ENCODE measurements around the gene STMN3. TPM values are rescaled to one million over a fixed set of nuclear protein-coding genes. Genes with fewer than 3 reads are reported as not detected.

The STMN3 gene
- total and polyA plus RNA-seq, 4 donors, result 0.42 to 2.9 (median 0.91) TPM

GRCh38 chr20:63643946-63644345 is 9.3 kb downstream of the STMN3 start:
- peaks cover 0 to 10% (median 7%) of the 10 kb centered on the region in 4 donors for H3K4me1 ChIP-seq (ENCODE audit: control insufficient read depth in 4 of 4, insufficient read depth in 4 of 4, low read length in 3 of 4)
- H3K27me3 ChIP-seq (ENCODE audit: control insufficient read depth in 4 of 4, insufficient read depth in 4 of 4, low read length in 3 of 4), result no peaks in the 10 kb centered on the region
- no peaks in the 10 kb centered on the region for H3K9me3 ChIP-seq (ENCODE audit: control insufficient read depth in 4 of 4, low read length in 3 of 4)
- no peak overlapping the region for H3K9ac ChIP-seq (ENCODE audit: low read depth in 1 of 2, low read length in 2 of 2)
- H3K27ac ChIP-seq (ENCODE audit: low read depth in 1 of 2, low read length in 2 of 2), result no peak overlapping the region
- DNase-seq (ENCODE audit: low spot score), result no peak
- WGBS, result 91% methylated on average over 15 of the region's 15 CpGs
- H3K4me3 ChIP-seq (ENCODE audit: low read depth in 1 of 3, low read length in 3 of 3), result no peak overlapping the region
- H3K36me3 ChIP-seq (ENCODE audit: control insufficient read depth in 4 of 4, insufficient read depth in 3 of 4, low read depth in 1 of 4, low read length in 3 of 4), result no peaks in the 10 kb centered on the region
- TF ChIP-seq REST (IDR thresholded peaks at IDR 0.05), result no peak
- TF ChIP-seq FOXA1 (IDR thresholded peaks at IDR 0.05), result no peak
- TF ChIP-seq CTCF (IDR thresholded peaks at IDR 0.05; ENCODE audit: low read depth, low read length, missing input control), result no peak
- TF ChIP-seq TAF1 (conservative IDR thresholded peaks at IDR 0.05), result no peak
- no peak for TF ChIP-seq MAX (IDR thresholded peaks at IDR 0.05)
- no peak for TF ChIP-seq JUND (IDR thresholded peaks at IDR 0.05)
- no peak for TF ChIP-seq GABPA (IDR thresholded peaks at IDR 0.05 in 1 of 2, conservative IDR thresholded peaks at IDR 0.05 in 1 of 2)
- TF ChIP-seq RXRA (IDR thresholded peaks at IDR 0.05), result no peak
- TF ChIP-seq ATF3 (IDR thresholded peaks at IDR 0.05), result no peak
- TF ChIP-seq RAD21 (IDR thresholded peaks at IDR 0.05), result no peak
- no peak for TF ChIP-seq NR2F2 (IDR thresholded peaks at IDR 0.05)
- no peak for TF ChIP-seq HNF4G (IDR thresholded peaks at IDR 0.05)
- TF ChIP-seq ZBTB33 (IDR thresholded peaks at IDR 0.05), result no peak
- no peak for TF ChIP-seq SP1 (IDR thresholded peaks at IDR 0.05)
- no peak for TF ChIP-seq HNF4A (conservative IDR thresholded peaks at IDR 0.05)
- no peak for TF ChIP-seq EGR1 (IDR thresholded peaks at IDR 0.05; ENCODE audit: low read depth in 2 of 2)
- no peak for TF ChIP-seq FOXA2 (IDR thresholded peaks at IDR 0.05)

GRCh38 chr20:63643499-63643898 is 9.7 kb downstream of the STMN3 start:
- DNase-seq (ENCODE audit: low spot score), result no peak
- no peak overlapping the region for H3K9ac ChIP-seq (ENCODE audit: low read depth in 1 of 2, low read length in 2 of 2)

More at GRCh38 chr20:63643499-63643898, 9.7 kb downstream of the STMN3 start:
- Histone ChIP-seq H3K4me1 (ENCODE audit: control insufficient read depth in 4 of 4, insufficient read depth in 4 of 4, low read length in 3 of 4) (peaks cover 0 to 10% (median 7%) of the 10 kb centered on the region in 4 donors), H3K4me3 (ENCODE audit: low read depth in 1 of 3, low read length in 3 of 3) (no peak overlapping the region), H3K36me3 (ENCODE audit: control insufficient read depth in 4 of 4, insufficient read depth in 3 of 4, low read depth in 1 of 4, low read length in 3 of 4) (no peaks in the 10 kb centered on the region), H3K27ac (ENCODE audit: low read depth in 1 of 2, low read length in 2 of 2) (no peak overlapping the region), H3K9me3 (ENCODE audit: control insufficient read depth in 4 of 4, low read length in 3 of 4) (no peaks in the 10 kb centered on the region), H3K27me3 (ENCODE audit: control insufficient read depth in 4 of 4, insufficient read depth in 4 of 4, low read length in 3 of 4) (no peaks in the 10 kb centered on the region)
- WGBS, result 91% methylated on average over 10 of the region's 10 CpGs
- TF ChIP-seq REST (IDR thresholded peaks at IDR 0.05) (no peak), ZBTB33 (IDR thresholded peaks at IDR 0.05) (no peak), HNF4A (conservative IDR thresholded peaks at IDR 0.05) (no peak)
